Mucosa of rectum (tissue), 2 donors: ENCODE measurements around the gene KIF6.
"Not testable (repeated sequence)": the region's sequence is repeated elsewhere in the genome, so short reads cannot be mapped to it uniquely, and the experiment has no call there.

ENCODE experiments used
- H3K27ac ChIP-seq, 2 donors: one replicate each; pipeline ENCODE4 v1.7.0; 2013; ENCODE audit warnings: inconsistent platforms in 2 of 2, low read depth in 2 of 2, low read length in 2 of 2
- H3K27me3 ChIP-seq, 2 donors: one replicate each; pipeline ENCODE4 v1.7.0; 2013; ENCODE audit warnings: low read length in 2 of 2; ENCODE audit not compliant: control insufficient read depth in 2 of 2, insufficient read depth in 2 of 2
- H3K36me3 ChIP-seq, 2 donors: one replicate each; pipeline ENCODE4 v1.7.0; 2013; ENCODE audit warnings: low read length in 2 of 2; ENCODE audit not compliant: control insufficient read depth in 2 of 2, insufficient read depth in 2 of 2
- H3K4me1 ChIP-seq, 2 donors: one replicate each; pipeline ENCODE4 v1.7.0; 2013; ENCODE audit warnings: low read length in 2 of 2, mild to moderate bottlenecking in 1 of 2; ENCODE audit not compliant: control insufficient read depth in 2 of 2, insufficient read depth in 2 of 2
- H3K4me3 ChIP-seq, 2 donors: one replicate each; pipeline ENCODE4 v1.7.0; 2013; ENCODE audit warnings: low read length in 2 of 2
- H3K9ac ChIP-seq, 2 donors: one replicate each; pipeline ENCODE4 v1.7.0; 2013; ENCODE audit warnings: low read length in 2 of 2, low read depth in 1 of 2, mild to moderate bottlenecking in 1 of 2
- H3K9me3 ChIP-seq, 2 donors: one replicate each; pipeline ENCODE4 v1.7.0; 2013; ENCODE audit warnings: low read length in 2 of 2; ENCODE audit not compliant: control insufficient read depth in 2 of 2
- donor health status: healthy.
- donor health status: Normal muscosa, but diverticular disease.

Gene KIF6

GRCh38 chr6:39515471-39515870, 209.7 kb downstream of the KIF6 start:
- Histone ChIP-seq H3K9ac (no peak overlapping the region), H3K4me1 (peaks cover 0 to 2% of the 10 kb centered on the region in 2 donors), H3K9me3 (no peaks in the 10 kb centered on the region), H3K27ac (no peak overlapping the region), H3K36me3 (no peaks in the 10 kb centered on the region), H3K27me3 (no peaks in the 10 kb centered on the region), H3K4me3 (no peak overlapping the region)

- Histone ChIP-seq H3K36me3 (no peaks in the 10 kb centered on the region), H3K9me3 (no peaks in the 10 kb centered on the region), H3K4me3 (no peak overlapping the region), H3K9ac (no peak overlapping the region), H3K27me3 (no peaks in the 10 kb centered on the region), H3K4me1 (peaks cover 0 to 2% of the 10 kb centered on the region in 2 donors), H3K27ac (no peak overlapping the region)
Observed at GRCh38 chr6:39515006-39515405, 210.2 kb downstream of the KIF6 start.

GRCh38 chr6:39509831-39510230, 215.4 kb downstream of the KIF6 start:
- H3K9ac ChIP-seq, H3K27me3 ChIP-seq, H3K4me1 ChIP-seq, H3K27ac ChIP-seq, H3K4me3 ChIP-seq, H3K9me3 ChIP-seq, H3K36me3 ChIP-seq: not testable (repeated sequence)

- Histone ChIP-seq H3K27ac (no peak overlapping the region), H3K4me3 (no peak overlapping the region), H3K9me3 (no peaks in the 10 kb centered on the region), H3K4me1 (no peaks in the 10 kb centered on the region), H3K27me3 (no peaks in the 10 kb centered on the region), H3K36me3 (no peaks in the 10 kb centered on the region), H3K9ac (no peak overlapping the region)
Observed at GRCh38 chr6:39508515-39508914, 216.7 kb downstream of the KIF6 start.

GRCh38 chr6:39507331-39507998, 217.7 kb downstream of the KIF6 start:
- Histone ChIP-seq H3K4me1 (no peaks in the 10 kb centered on the region), H3K9me3 (no peaks in the 10 kb centered on the region), H3K9ac (no peak overlapping the region), H3K36me3 (no peaks in the 10 kb centered on the region), H3K27me3 (no peaks in the 10 kb centered on the region), H3K4me3 (no peak overlapping the region), H3K27ac (no peak overlapping the region)

- H3K9ac ChIP-seq, H3K27ac ChIP-seq, H3K27me3 ChIP-seq, H3K4me3 ChIP-seq, H3K36me3 ChIP-seq, H3K4me1 ChIP-seq, H3K9me3 ChIP-seq: not testable (repeated sequence)
Observed at GRCh38 chr6:39502362-39502955, 222.7 kb downstream of the KIF6 start.

- Histone ChIP-seq H3K27ac (no peak overlapping the region), H3K4me3 (no peak overlapping the region), H3K27me3 (no peaks in the 10 kb centered on the region), H3K4me1 (no peaks in the 10 kb centered on the region), H3K36me3 (no peaks in the 10 kb centered on the region), H3K9ac (no peak overlapping the region), H3K9me3 (no peaks in the 10 kb centered on the region)
Observed at GRCh38 chr6:39499053-39499452, 226.2 kb downstream of the KIF6 start.

GRCh38 chr6:39498096-39498495, 227.1 kb downstream of the KIF6 start:
- no peak overlapping the region for H3K27ac ChIP-seq
- no peaks in the 10 kb centered on the region for H3K27me3 ChIP-seq
- H3K36me3 ChIP-seq: no peaks in the 10 kb centered on the region
- H3K9me3 ChIP-seq: no peaks in the 10 kb centered on the region
- peaks cover 0 to 7% of the 10 kb centered on the region in 2 donors for H3K4me1 ChIP-seq
- no peak overlapping the region for H3K9ac ChIP-seq
- no peak overlapping the region for H3K4me3 ChIP-seq

- Histone ChIP-seq H3K4me1 (peaks cover 0 to 10% of the 10 kb centered on the region in 2 donors), H3K27me3 (no peaks in the 10 kb centered on the region), H3K9ac (no peak overlapping the region), H3K9me3 (no peaks in the 10 kb centered on the region), H3K36me3 (no peaks in the 10 kb centered on the region), H3K27ac (no peak overlapping the region), H3K4me3 (no peak overlapping the region)
Observed at GRCh38 chr6:39496915-39497314, 228.3 kb downstream of the KIF6 start.

- Histone ChIP-seq H3K4me3 (no peak overlapping the region), H3K9me3 (no peaks in the 10 kb centered on the region), H3K27ac (no peak overlapping the region), H3K4me1 (peaks cover 0 to 10% of the 10 kb centered on the region in 2 donors), H3K27me3 (no peaks in the 10 kb centered on the region), H3K36me3 (no peaks in the 10 kb centered on the region), H3K9ac (no peak overlapping the region)
Observed at GRCh38 chr6:39496456-39496855, 228.8 kb downstream of the KIF6 start.
